IMR-90 (cell line): ENCODE data around the gene LRATD1.

Source experiments
- BHLHE40 ChIP-seq: fragments of 150-350 bp; IDR thresholded peaks from 2 replicates; pipeline ENCODE4 v1.6.1; 2016; ENCODE audit warnings: mild to moderate bottlenecking, low read depth, low read length
- FOS ChIP-seq: fragments of 150-350 bp; IDR thresholded peaks from 2 replicates; pipeline ENCODE4 v1.6.1; 2016; ENCODE audit warnings: low read depth, low read length
- NFE2L2 ChIP-seq: fragments of 150-350 bp; IDR thresholded peaks from 2 replicates; pipeline ENCODE4 v1.6.1; 2016; ENCODE audit warnings: low read depth, mild to moderate bottlenecking, low read length
- POLR2A ChIP-seq: IDR thresholded peaks from 2 replicates; pipeline ENCODE4 v1.6.1; 2012; ENCODE audit warnings: mild to moderate bottlenecking, low read depth, low read length
- RAD21 ChIP-seq: IDR thresholded peaks from 2 replicates; pipeline ENCODE4 v1.6.1; 2012; ENCODE audit warnings: low read length, improper control_type of control experiment
- RCOR1 ChIP-seq: IDR thresholded peaks from 2 replicates; pipeline ENCODE4 v1.6.1; 2012; ENCODE audit warnings: mild to moderate bottlenecking, low read length, improper control_type of control experiment; ENCODE audit not compliant: insufficient replicate concordance
- RFX5 ChIP-seq: IDR thresholded peaks from 2 replicates; pipeline ENCODE4 v1.8.0; 2012; ENCODE audit warnings: low read depth, mild to moderate bottlenecking, low read length, moderate library complexity
- SMC3 ChIP-seq: fragments of 150-350 bp; IDR thresholded peaks from 2 replicates; pipeline ENCODE4 v1.6.1; 2016; ENCODE audit warnings: low read depth, mild to moderate bottlenecking, antibody characterized with exemption, low read length, moderate library complexity
- USF2 ChIP-seq: fragments of 150-350 bp; IDR thresholded peaks from 2 replicates; pipeline ENCODE4 v1.6.1; 2017; ENCODE audit warnings: mild to moderate bottlenecking, antibody characterized with exemption, low read length, low read depth
- TF ChIP-seq, protein P1 (sequence below): conservative IDR thresholded peaks from 2 replicates; pipeline ENCODE4 v1.5.1; 2012; ENCODE audit warnings: mild to moderate bottlenecking, low read depth, low read length, improper control_type of control experiment

DNA sequence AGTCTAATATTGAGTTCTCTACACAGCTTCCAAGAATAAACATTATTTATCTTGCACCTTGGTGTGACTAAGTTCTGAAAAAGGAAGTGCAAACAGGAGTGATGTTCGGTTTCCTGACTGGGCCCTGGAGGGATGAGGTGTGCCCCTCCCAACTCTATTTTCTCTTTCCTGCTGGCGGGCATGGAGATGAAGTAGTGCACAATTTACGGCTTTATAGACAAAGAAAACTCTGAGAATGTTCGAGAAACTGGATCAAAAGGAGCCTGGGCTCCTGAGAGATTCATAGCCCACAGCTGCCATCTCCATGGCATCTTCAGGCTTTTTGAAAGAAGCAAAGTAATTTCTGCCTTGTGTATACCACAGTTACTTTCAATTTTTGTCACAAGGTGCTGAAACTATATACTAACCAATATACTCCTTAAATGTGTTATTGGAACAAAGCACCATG, 22.3 kb downstream of the LRATD1 start:
- TF ChIP-seq, protein P1, sequence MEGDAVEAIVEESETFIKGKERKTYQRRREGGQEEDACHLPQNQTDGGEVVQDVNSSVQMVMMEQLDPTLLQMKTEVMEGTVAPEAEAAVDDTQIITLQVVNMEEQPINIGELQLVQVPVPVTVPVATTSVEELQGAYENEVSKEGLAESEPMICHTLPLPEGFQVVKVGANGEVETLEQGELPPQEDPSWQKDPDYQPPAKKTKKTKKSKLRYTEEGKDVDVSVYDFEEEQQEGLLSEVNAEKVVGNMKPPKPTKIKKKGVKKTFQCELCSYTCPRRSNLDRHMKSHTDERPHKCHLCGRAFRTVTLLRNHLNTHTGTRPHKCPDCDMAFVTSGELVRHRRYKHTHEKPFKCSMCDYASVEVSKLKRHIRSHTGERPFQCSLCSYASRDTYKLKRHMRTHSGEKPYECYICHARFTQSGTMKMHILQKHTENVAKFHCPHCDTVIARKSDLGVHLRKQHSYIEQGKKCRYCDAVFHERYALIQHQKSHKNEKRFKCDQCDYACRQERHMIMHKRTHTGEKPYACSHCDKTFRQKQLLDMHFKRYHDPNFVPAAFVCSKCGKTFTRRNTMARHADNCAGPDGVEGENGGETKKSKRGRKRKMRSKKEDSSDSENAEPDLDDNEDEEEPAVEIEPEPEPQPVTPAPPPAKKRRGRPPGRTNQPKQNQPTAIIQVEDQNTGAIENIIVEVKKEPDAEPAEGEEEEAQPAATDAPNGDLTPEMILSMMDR: no peak
- TF ChIP-seq BHLHE40 (no peak), POLR2A (no peak), USF2 (no peak), SMC3 (no peak), RFX5 (no peak), NFE2L2 (no peak), RAD21 (no peak), RCOR1 (no peak), FOS (no peak)
